H9 (cell line): ENCODE data around the gene DIAPH3. TPM values are rescaled to one million over a fixed set of nuclear protein-coding genes. Genes with fewer than 3 reads are reported as not detected.

Source experiments
- DNase-seq: peaks from one replicate; pipeline ENCODE4 v3.0.0-alpha.2; 2017
- H2AFZ ChIP-seq: one replicate; pipeline ENCODE4 v1.6.1; 2013; ENCODE audit warnings: mild to moderate bottlenecking, low read length, control low read depth, moderate library complexity
- H2AK5ac ChIP-seq: 2 replicates; pipeline ENCODE4 v1.6.1; 2013; ENCODE audit warnings: low read length, control low read depth, mixed read lengths; ENCODE audit not compliant: insufficient read length
- H2BK120ac ChIP-seq: one replicate; pipeline ENCODE4 v1.6.1; 2013; ENCODE audit warnings: low read depth, mild to moderate bottlenecking, low read length, control low read depth, inconsistent platforms; ENCODE audit not compliant: poor library complexity, severe bottlenecking
- H2BK12ac ChIP-seq: 2 replicates; pipeline ENCODE4 v1.6.1; 2013; ENCODE audit warnings: low read length, control low read depth, mixed read lengths, low read depth; ENCODE audit not compliant: insufficient read length
- H2BK15ac ChIP-seq: 2 replicates; pipeline ENCODE4 v1.6.1; 2013; ENCODE audit warnings: low read depth, low read length, control low read depth
- H2BK20ac ChIP-seq: one replicate; pipeline ENCODE4 v1.6.1; 2013; ENCODE audit warnings: low read depth, mild to moderate bottlenecking, low read length, control low read depth, inconsistent platforms; ENCODE audit not compliant: poor library complexity, severe bottlenecking
- H2BK5ac ChIP-seq: 2 replicates; pipeline ENCODE4 v1.6.1; 2013; ENCODE audit warnings: low read length, control low read depth, mixed read lengths; ENCODE audit not compliant: insufficient read length
- H3K14ac ChIP-seq: 2 replicates; pipeline ENCODE4 v1.6.1; 2013; ENCODE audit warnings: low read length, control low read depth; ENCODE audit not compliant: insufficient read depth
- H3K18ac ChIP-seq: 2 replicates; pipeline ENCODE4 v1.6.1; 2013; ENCODE audit warnings: low read depth, mild to moderate bottlenecking, mixed read lengths, low read length, control low read depth; ENCODE audit not compliant: insufficient read length
- H3K23ac ChIP-seq: 2 replicates; pipeline ENCODE4 v1.6.1; 2013; ENCODE audit warnings: low read length, control low read depth, mixed read lengths, low read depth; ENCODE audit not compliant: insufficient read length
- H3K23me2 ChIP-seq: 2 replicates; pipeline ENCODE4 v1.6.1; 2013; ENCODE audit warnings: low read depth, mild to moderate bottlenecking, mixed read lengths, low read length, control low read depth; ENCODE audit not compliant: insufficient read length, poor library complexity, severe bottlenecking
- H3K27ac ChIP-seq: 2 replicates; pipeline ENCODE4 v1.5.1; 2013; ENCODE audit warnings: low read length, control low read depth, mixed read lengths, low read depth; ENCODE audit not compliant: insufficient read length
- H3K27me3 ChIP-seq: 2 replicates; pipeline ENCODE4 v1.6.1; 2013; ENCODE audit warnings: low read length, control low read depth, inconsistent platforms; ENCODE audit not compliant: insufficient read depth
- H3K4ac ChIP-seq: 2 replicates; pipeline ENCODE4 v1.6.1; 2013; ENCODE audit warnings: low read depth, mild to moderate bottlenecking, control low read depth, inconsistent platforms, low read length, moderate library complexity
- H3K4me1 ChIP-seq: 2 replicates; pipeline ENCODE4 v1.6.1; 2013; ENCODE audit warnings: low read length, control low read depth, inconsistent platforms; ENCODE audit not compliant: insufficient read depth
- H3K4me2 ChIP-seq: 2 replicates; pipeline ENCODE4 v1.6.1; 2013; ENCODE audit warnings: low read length, control low read depth, mixed read lengths; ENCODE audit not compliant: insufficient read length, insufficient read depth
- H3K56ac ChIP-seq: 2 replicates; pipeline ENCODE4 v1.6.1; 2013; ENCODE audit warnings: low read depth, mild to moderate bottlenecking, mixed read lengths, low read length, control low read depth; ENCODE audit not compliant: insufficient read length
- H3K79me1 ChIP-seq: 2 replicates; pipeline ENCODE4 v1.6.1; 2013; ENCODE audit warnings: low read depth, mild to moderate bottlenecking, moderate library complexity, low read length, control low read depth, inconsistent platforms; ENCODE audit not compliant: insufficient read depth, poor library complexity, severe bottlenecking
- H3K79me2 ChIP-seq: 2 replicates; pipeline ENCODE4 v1.6.1; 2013; ENCODE audit warnings: low read length, control low read depth, inconsistent platforms; ENCODE audit not compliant: insufficient read depth
- H3K9ac ChIP-seq: 2 replicates; pipeline ENCODE4 v1.6.1; 2013; ENCODE audit warnings: low read length, control low read depth, mixed read lengths; ENCODE audit not compliant: insufficient read length; ENCODE audit errors: extremely low read depth
- H3K9me3 ChIP-seq: one replicate; pipeline ENCODE4 v1.6.1; 2013; ENCODE audit warnings: low read depth, low read length, inconsistent platforms; ENCODE audit not compliant: control insufficient read depth
- H3T11ph ChIP-seq: one replicate; pipeline ENCODE4 v1.6.1; 2013; ENCODE audit warnings: mild to moderate bottlenecking, low read length, control low read depth, inconsistent platforms
- H4K20me1 ChIP-seq: one replicate; pipeline ENCODE4 v1.6.1; 2013; ENCODE audit not compliant: control insufficient read depth, insufficient read length, insufficient read depth
- H4K5ac ChIP-seq: 2 replicates; pipeline ENCODE4 v1.6.1; 2013; ENCODE audit warnings: low read depth, mild to moderate bottlenecking, mixed read lengths, low read length, control low read depth; ENCODE audit not compliant: insufficient read length
- H4K8ac ChIP-seq: replicated peaks from 2 replicates; pipeline ENCODE4 v1.6.1; 2013; ENCODE audit warnings: low read length, control low read depth, mixed read lengths, low read depth; ENCODE audit not compliant: insufficient read length
- H4K91ac ChIP-seq: 2 replicates; pipeline ENCODE4 v1.6.1; 2013; ENCODE audit warnings: low read depth, mild to moderate bottlenecking, moderate library complexity, mixed read lengths, low read length, control low read depth; ENCODE audit not compliant: insufficient read length
- H3K27ac Mint-ChIP-seq, 3 experiments: 2 replicates in 2 of 3; 3 replicates in 1 of 3; pipeline ENCODE4 v1.8.0; 2020 to 2021; ENCODE audit warnings: mixed read lengths in 3 of 3, mild to moderate bottlenecking in 1 of 3, moderate library complexity in 1 of 3
- H3K27me3 Mint-ChIP-seq: 2 replicates; pipeline ENCODE4 v1.8.0; 2021; ENCODE audit warnings: low read depth, mild to moderate bottlenecking, moderate library complexity, mixed read lengths
- H3K36me3 Mint-ChIP-seq, 3 experiments: 2 replicates in 2 of 3; 3 replicates in 1 of 3; pipeline ENCODE4 v1.8.0; 2020 to 2021; ENCODE audit warnings: low read depth in 3 of 3, mixed read lengths in 3 of 3; ENCODE audit not compliant: insufficient read depth in 1 of 3
- H3K4me1 Mint-ChIP-seq, 2 experiments: 2 replicates each; pipeline ENCODE4 v1.8.0; 2020; ENCODE audit warnings: mixed read lengths in 2 of 2
- H3K4me3 Mint-ChIP-seq, 2 experiments: 2 replicates in 1 of 2; 3 replicates in 1 of 2; pipeline ENCODE4 v1.8.0; 2020 to 2021; ENCODE audit warnings: mild to moderate bottlenecking in 2 of 2, mixed read lengths in 2 of 2, moderate library complexity in 1 of 2
- H3K9me3 Mint-ChIP-seq, 2 experiments: 2 replicates in 1 of 2; 3 replicates in 1 of 2; pipeline ENCODE4 v1.8.0; 2020; ENCODE audit warnings: mild to moderate bottlenecking in 2 of 2, mixed read lengths in 2 of 2, moderate library complexity in 1 of 2
- WGBS: extraction: QIAGEN DNeasy Blood & Tissue Kit; methylation state at CpG from one replicate; pipeline ENCODE4 v1.1.7; 2013; ENCODE audit warnings: missing lambda C conversion rate, low lambda C conversion rate, mixed read lengths; ENCODE audit not compliant: insufficient read length; ENCODE audit errors: extremely low coverage; 5-methylcytosine and 5-hydroxymethylcytosine counted together
- total RNA-seq: library from RNA; stranded (reverse); gene quantifications from 2 replicates; pipeline ENCODE4 v1.2.1, GENCODE V29; 2021
- TF ChIP-seq, protein P1 (sequence below): fragments of 200-600 bp; sonication (generic); conservative IDR thresholded peaks from 3 replicates; pipeline ENCODE4 v1.8.0; 2021; ENCODE audit warnings: antibody characterized with exemption, mild to moderate bottlenecking

Gene DIAPH3
- total RNA-seq, 1 experiment from 2014 or later, result 23.1 TPM

GRCh38 chr13:59880468-59880867 is 283.3 kb downstream of the DIAPH3 start:
- H3K27ac ChIP-seq, result no peak overlapping the region

More at GRCh38 chr13:59880468-59880867, 283.3 kb downstream of the DIAPH3 start:
- WGBS, result no CpG with 5 or more reads among the region's 1 CpG
- no peaks in the 10 kb centered on the region for H3K9me3 Mint-ChIP-seq
- no peaks in the 10 kb centered on the region for H3K4me1 Mint-ChIP-seq
- Histone ChIP-seq H3K14ac (no peak overlapping the region), H3K23me2 (no peaks in the 10 kb centered on the region), H3K9ac (no peak overlapping the region), H3K4me1 (no peaks in the 10 kb centered on the region; the same call in 1 of the 2 replicates), H2AK5ac (no peak overlapping the region), H3K79me2 (no peaks in the 10 kb centered on the region), H2BK20ac (no peak overlapping the region), H3K23ac (no peak overlapping the region), H3K4ac (no peak overlapping the region), H2BK120ac (no peak overlapping the region), H4K5ac (no peak overlapping the region), H3T11ph (no peak overlapping the region), H3K9me3 (no peaks in the 10 kb centered on the region), H4K8ac (no peak overlapping the region), H2BK5ac (no peak overlapping the region), H3K18ac (no peak overlapping the region), H2AFZ (no peak overlapping the region), H3K4me2 (no peak overlapping the region), H3K56ac (no peak overlapping the region), H3K79me1 (no peaks in the 10 kb centered on the region), H3K27me3 (no peaks in the 10 kb centered on the region), H4K20me1 (no peaks in the 10 kb centered on the region), H2BK12ac (no peak overlapping the region), H2BK15ac (no peak overlapping the region), H4K91ac (no peak overlapping the region)
- H3K27me3 Mint-ChIP-seq, result no peaks in the 10 kb centered on the region
- H3K4me3 Mint-ChIP-seq, result no peak overlapping the region
- no peak overlapping the region for H3K27ac Mint-ChIP-seq
- H3K36me3 Mint-ChIP-seq, result peaks cover 0 to 3% (median 3%) of the 10 kb centered on the region in 3 experiments; a peak in 2 of 7 replicates
- no peak for DNase-seq
- TF ChIP-seq, protein P1, sequence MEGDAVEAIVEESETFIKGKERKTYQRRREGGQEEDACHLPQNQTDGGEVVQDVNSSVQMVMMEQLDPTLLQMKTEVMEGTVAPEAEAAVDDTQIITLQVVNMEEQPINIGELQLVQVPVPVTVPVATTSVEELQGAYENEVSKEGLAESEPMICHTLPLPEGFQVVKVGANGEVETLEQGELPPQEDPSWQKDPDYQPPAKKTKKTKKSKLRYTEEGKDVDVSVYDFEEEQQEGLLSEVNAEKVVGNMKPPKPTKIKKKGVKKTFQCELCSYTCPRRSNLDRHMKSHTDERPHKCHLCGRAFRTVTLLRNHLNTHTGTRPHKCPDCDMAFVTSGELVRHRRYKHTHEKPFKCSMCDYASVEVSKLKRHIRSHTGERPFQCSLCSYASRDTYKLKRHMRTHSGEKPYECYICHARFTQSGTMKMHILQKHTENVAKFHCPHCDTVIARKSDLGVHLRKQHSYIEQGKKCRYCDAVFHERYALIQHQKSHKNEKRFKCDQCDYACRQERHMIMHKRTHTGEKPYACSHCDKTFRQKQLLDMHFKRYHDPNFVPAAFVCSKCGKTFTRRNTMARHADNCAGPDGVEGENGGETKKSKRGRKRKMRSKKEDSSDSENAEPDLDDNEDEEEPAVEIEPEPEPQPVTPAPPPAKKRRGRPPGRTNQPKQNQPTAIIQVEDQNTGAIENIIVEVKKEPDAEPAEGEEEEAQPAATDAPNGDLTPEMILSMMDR, result no peak
